ENCODE measurements around the gene PROSER1.
"Not testable (repeated sequence)": the region's sequence is repeated elsewhere in the genome, so short reads cannot be mapped to it uniquely, and the experiment has no call there.

PROSER1 gene

GRCh38 chr13:39023761-39024160 is 14.1 kb downstream of the PROSER1 start:
- no peak for DNase-seq

DNA sequence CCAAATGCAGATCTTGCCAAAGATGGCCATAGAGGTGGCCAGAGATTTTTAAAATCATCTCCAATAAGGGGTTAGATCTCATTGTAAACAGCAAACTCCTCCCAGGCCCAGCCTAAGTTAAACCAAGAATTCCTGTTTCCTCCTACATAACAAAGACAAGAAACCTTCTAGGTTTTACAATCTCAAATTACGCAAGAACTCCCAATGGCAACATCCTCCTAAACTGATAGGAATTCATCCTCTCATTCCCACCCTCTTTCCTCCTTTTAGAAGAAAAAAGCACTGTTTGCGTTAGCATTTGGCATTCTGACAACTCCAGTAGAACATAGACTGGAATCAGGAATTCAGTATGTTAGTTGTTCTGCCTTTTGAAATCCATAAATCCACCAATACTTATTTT is 14.6 kb downstream of the PROSER1 start:
- DNase-seq = no peak

GRCh38 chr13:39020853-39021462 is 16.9 kb downstream of the PROSER1 start:
- DNase-seq = no peak

DNA sequence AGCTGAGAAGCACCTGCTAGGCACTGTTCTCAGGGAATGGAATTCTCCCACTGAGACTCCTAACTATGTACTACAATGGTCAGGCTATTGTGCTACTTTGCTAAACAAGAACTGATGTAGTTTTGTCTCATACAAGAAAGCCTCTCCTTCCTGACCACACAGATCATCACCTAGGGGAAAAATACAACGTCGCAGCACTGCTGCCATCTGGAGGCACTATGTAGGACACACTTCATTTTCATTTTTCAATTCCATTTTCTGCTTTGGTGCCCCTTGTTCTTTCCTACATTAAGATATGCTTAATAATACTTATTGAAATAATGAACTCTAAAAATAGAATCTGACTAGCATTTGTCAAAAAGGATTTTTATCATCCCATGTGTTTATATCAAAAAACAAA is 21.1 kb downstream of the PROSER1 start:
- no peak for DNase-seq

GRCh38 chr13:39016087-39016486 is 21.8 kb downstream of the PROSER1 start:
- DNase-seq = no peak

- DNase-seq = no peak
These were observed 24.4 kb downstream of the PROSER1 start for GRCh38 chr13:39013462-39013861.

DNA sequence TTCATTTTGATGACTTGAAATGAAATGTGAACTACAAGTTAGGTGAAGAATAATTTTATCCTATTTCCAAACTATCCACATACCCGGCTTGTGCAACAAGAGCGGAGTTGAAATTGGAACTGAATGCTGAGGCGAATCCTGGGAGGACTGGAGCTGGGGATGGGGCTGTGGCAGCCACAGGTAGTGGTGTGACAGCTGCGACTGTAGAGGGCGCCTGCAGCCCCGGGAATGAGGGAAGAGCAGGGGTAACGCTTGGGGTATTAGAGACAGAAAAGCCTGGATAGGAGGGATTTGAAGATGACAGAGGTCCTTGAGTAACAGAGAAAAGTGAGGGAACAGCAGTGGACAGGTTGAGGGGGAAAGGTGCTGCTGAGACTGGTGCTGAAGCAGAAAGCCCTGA is 25.3 kb downstream of the PROSER1 start:
- DNase-seq = no peak

GRCh38 chr13:39006371-39007111 is 31.3 kb downstream of the PROSER1 start:
- DNase-seq = not testable (repeated sequence)

GRCh38 chr13:38998739-38999138 is 39.1 kb downstream of the PROSER1 start:
- no peak for DNase-seq

DNA sequence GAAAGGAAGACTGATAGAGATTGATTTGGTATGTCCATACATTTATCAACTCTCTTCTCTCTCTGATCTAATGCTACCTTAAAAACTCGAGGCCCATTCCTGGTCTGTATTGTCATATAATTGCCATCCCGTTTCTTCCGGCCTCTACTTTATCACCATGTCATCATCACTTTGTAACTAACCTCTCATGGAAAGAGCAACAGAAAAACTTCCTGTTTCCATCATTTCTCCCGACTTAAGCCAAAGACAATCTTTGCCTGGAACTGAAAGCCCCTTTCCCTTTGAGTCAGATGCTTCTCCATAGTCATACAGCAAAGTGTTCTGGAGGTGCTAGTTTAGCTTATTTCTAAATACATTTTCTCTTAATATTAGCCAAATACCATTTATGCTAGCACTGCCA is 44.5 kb downstream of the PROSER1 start:
- no peak for DNase-seq

DNA sequence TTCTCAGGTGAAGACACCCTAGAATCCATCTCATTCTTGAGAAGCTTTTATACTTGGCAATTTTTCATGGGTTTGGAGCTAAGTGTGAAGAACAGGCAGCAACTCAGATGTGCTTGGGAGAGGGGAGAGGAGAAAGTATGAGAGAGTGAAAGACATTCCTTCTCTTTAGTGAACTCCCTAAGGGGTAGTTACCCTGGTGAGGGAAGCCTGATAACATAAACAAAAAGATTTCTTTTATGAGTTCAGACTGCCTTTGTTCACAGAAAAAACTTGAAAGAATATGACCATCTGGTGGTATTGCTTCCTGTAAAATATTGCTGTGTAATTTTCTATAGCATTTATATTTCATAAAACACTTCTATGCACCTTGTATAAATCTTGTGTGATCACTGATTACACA is 47.2 kb downstream of the PROSER1 start, which contains the start of gene STOML3:
STOML3 (minus strand) TSS at position 139 of the 400 bp plus-strand sequence; CDS start at position 29, 110 bp downstream.
- no peak for DNase-seq

DNA sequence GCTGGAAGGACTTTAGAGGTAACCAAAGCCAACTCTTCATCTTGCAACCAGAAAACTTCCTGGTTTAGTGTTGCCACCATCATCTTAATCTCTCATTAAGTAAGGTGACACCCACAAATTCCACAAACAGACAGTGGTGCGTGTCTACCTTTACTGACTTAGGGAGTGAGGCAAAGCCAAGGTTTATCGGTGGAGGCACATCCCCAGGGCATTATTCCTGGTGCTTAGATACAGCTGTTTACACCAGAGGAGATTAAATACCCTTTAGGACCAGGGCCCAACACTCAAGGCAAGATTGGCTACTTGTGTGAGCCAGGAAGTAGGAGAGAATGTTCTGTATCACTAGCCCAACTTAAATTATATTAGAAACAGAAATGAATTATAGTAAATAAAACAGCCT is 56.8 kb downstream of the PROSER1 start:
- no peak for DNase-seq

- no peak for DNase-seq
These were observed 57.2 kb downstream of the PROSER1 start for GRCh38 chr13:38980750-38981078.

GRCh38 chr13:38979891-38980749 is 57.8 kb downstream of the PROSER1 start:
- DNase-seq = no peak

- no peak for DNase-seq
These were observed 67.4 kb downstream of the PROSER1 start for GRCh38 chr13:38970380-38971051.

DNA sequence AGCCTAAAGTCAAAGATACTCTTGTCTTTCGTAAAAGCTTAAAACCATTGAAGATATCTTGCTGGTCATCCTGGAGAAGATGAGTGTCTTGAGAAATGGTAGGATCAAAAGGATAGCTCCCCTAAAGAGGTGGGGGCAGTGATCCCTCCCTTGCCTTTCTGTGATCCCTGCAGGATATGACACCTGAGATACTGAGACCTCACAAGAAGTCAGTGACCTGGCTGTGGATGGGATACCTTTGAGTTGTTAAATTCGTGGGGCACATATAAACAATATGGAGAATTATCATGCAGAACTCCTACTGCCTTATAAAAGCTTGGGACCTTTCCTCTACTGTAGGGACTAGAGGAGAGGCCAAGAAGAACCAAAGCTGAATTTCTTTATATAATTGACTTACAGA is 68.7 kb downstream of the PROSER1 start:
- no peak for DNase-seq

DNA sequence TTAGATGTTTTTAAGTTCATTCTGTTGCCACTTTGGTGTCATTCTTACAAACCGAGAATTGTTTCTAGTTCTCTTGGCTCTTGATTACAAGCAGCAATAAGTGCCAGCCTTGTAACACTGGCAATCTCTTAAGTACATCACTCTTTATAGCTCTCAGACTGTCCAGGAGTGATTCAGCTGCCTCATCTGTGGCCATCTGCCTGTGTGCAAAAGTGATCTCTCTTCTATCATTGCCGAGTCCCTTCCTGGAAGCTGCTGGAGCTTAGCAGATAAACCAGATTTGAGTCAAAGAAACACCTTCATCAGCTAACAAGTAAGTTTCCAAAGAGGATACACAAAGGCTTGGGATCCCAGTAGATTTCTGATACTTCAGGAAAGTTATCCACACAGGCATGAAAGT is 70.4 kb downstream of the PROSER1 start:
- DNase-seq = no peak

DNA sequence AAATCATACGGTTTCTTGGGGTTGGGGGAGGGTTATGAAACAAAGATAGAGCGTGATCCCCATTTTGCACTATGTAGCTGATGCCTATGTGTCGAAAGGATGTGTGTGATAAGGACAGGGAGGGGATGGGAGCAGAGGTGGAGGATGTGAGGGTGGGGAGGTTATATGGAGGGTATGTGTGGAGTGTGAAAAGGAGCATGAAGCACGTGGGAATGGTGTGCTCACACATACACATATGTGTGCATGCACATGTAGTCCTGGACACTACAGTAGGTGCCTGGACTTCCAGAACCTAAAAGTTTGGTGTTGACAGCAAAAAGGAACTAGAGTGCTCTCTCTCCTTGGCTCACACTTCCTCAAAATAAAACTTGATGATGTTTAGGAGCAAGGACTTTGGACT is 72.6 kb downstream of the PROSER1 start:
- no peak for DNase-seq

DNA sequence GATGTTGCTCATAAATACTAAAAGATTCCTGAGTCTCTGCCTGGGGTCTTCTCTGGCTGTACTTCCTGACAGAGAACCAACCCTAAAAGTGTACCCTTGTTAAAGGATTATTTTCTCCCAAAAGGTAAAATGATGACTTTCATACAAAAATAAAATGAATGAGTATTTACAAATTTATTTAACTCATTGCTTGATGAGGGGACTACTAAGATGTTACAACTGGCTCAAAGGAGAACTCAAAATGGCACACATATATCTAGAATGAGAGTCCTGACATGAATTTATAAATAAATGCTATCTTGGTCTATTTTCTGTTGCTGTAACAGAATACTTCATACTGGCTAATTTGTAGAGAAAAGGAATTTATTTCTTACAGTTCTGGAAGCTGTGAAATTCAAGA is 77.7 kb downstream of the PROSER1 start:
- no peak for DNase-seq
